HCT116 (cell line): ENCODE data around the gene ZBTB7C.

Source experiments
- CEBPB ChIP-seq: IDR thresholded peaks from 2 replicates; pipeline ENCODE4 v1.6.1; 2012; ENCODE audit warnings: low read depth
- EZH2 ChIP-seq: fragments of 200-600 bp; sonication (generic); IDR thresholded peaks from 2 replicates; pipeline ENCODE4 v1.6.1; 2017; ENCODE audit warnings: antibody characterized with exemption, mixed run types
- EZH2phosphoT487 ChIP-seq: fragments of 200-600 bp; IDR thresholded peaks from 2 replicates; pipeline ENCODE4 v1.6.1; 2018; ENCODE audit warnings: antibody characterized with exemption, borderline replicate concordance
- POLR2A ChIP-seq: IDR thresholded peaks from 2 replicates; pipeline ENCODE4 v1.7.0; 2011; ENCODE audit warnings: borderline replicate concordance; ENCODE audit not compliant: insufficient read depth, insufficient read length; ENCODE audit errors: extremely low read depth
- POLR2AphosphoS5 ChIP-seq: IDR thresholded peaks from 2 replicates; pipeline ENCODE4 v1.6.1; 2011; ENCODE audit warnings: mild to moderate bottlenecking, low read depth, low read length, moderate library complexity
- RAD21 ChIP-seq: IDR thresholded peaks from 2 replicates; pipeline ENCODE4 v1.6.1; 2012; ENCODE audit warnings: low read depth, mild to moderate bottlenecking
- SP1 ChIP-seq: IDR thresholded peaks from 2 replicates; pipeline ENCODE4 v1.6.1; 2012; ENCODE audit warnings: low read depth
- YY1 ChIP-seq: IDR thresholded peaks from 2 replicates; pipeline ENCODE4 v1.6.1; 2011; ENCODE audit warnings: low read length, low read depth, moderate library complexity, mild to moderate bottlenecking; ENCODE audit not compliant: insufficient replicate concordance; ENCODE audit errors: extremely low read depth
- ZNF274 ChIP-seq: fragments of 200-500 bp; sonication (Bioruptor generic); IDR thresholded peaks from 2 replicates; pipeline ENCODE4 v1.6.1; 2014; ENCODE audit warnings: mild to moderate bottlenecking, low read depth, low read length, inconsistent platforms
- TF ChIP-seq, protein P1 (sequence below), 3 experiments: fragments of 200-600 bp in 1 of 3; sonication (generic) in 1 of 3; IDR thresholded peaks in 2 of 3; conservative IDR thresholded peaks in 1 of 3; 2 replicates each; pipeline ENCODE4 v1.5.1; 2012 to 2017; ENCODE audit warnings: low read depth in 2 of 3, low read length in 2 of 3, antibody characterized with exemption in 1 of 3, borderline replicate concordance in 1 of 3, control low read depth in 1 of 3, mild to moderate bottlenecking in 1 of 3, mixed read lengths in 1 of 3, mixed run types in 1 of 3, moderate library complexity in 1 of 3; ENCODE audit not compliant: insufficient read depth in 1 of 3
- TF ChIP-seq, protein P2 (sequence below): IDR thresholded peaks from 2 replicates; pipeline ENCODE4 v1.6.1; 2012
- TF ChIP-seq, protein P3 (sequence below): IDR thresholded peaks from 2 replicates; pipeline ENCODE4 v1.6.1; 2012
- TF ChIP-seq, protein P4 (sequence below): IDR thresholded peaks from 2 replicates; pipeline ENCODE4 v1.6.1; 2012; ENCODE audit warnings: low read depth

DNA sequence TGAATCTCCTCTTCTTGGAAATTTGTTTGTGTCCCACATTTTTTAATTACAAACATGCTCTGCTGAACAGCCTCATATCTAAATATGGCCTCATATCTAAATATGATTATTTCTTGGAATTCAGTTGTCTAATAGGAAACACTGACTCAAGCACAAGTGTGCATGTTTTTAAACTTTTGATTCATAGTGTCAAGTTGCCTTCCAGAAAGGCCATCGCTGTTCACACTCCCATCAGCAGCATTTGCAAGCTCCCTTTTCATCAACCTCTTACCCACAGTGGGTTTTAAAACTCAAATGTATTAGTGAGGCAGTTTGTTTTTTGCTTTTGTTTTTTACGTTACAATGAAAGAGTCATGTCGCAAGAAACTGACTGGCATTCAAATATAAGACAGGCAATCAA is 413.5 kb downstream of the ZBTB7C start:
- TF ChIP-seq, protein P1, sequence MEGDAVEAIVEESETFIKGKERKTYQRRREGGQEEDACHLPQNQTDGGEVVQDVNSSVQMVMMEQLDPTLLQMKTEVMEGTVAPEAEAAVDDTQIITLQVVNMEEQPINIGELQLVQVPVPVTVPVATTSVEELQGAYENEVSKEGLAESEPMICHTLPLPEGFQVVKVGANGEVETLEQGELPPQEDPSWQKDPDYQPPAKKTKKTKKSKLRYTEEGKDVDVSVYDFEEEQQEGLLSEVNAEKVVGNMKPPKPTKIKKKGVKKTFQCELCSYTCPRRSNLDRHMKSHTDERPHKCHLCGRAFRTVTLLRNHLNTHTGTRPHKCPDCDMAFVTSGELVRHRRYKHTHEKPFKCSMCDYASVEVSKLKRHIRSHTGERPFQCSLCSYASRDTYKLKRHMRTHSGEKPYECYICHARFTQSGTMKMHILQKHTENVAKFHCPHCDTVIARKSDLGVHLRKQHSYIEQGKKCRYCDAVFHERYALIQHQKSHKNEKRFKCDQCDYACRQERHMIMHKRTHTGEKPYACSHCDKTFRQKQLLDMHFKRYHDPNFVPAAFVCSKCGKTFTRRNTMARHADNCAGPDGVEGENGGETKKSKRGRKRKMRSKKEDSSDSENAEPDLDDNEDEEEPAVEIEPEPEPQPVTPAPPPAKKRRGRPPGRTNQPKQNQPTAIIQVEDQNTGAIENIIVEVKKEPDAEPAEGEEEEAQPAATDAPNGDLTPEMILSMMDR (IDR thresholded peaks at IDR 0.05 in 2 of 3, conservative IDR thresholded peaks at IDR 0.05 in 1 of 3; ENCODE audit: borderline replicate concordance in 1 of 3, insufficient read depth in 1 of 3, low read depth in 2 of 3, low read length in 2 of 3), result no peak
- no peak for TF ChIP-seq EZH2
- no peak for TF ChIP-seq POLR2AphosphoS5
- TF ChIP-seq CEBPB, result no peak
- TF ChIP-seq ZNF274, result no peak
- no peak for TF ChIP-seq YY1
- no peak for TF ChIP-seq EZH2phosphoT487
- TF ChIP-seq, protein P2, sequence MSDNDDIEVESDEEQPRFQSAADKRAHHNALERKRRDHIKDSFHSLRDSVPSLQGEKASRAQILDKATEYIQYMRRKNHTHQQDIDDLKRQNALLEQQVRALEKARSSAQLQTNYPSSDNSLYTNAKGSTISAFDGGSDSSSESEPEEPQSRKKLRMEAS, result no peak
- TF ChIP-seq SP1, result no peak
- TF ChIP-seq RAD21, result no peak
- TF ChIP-seq, protein P3, sequence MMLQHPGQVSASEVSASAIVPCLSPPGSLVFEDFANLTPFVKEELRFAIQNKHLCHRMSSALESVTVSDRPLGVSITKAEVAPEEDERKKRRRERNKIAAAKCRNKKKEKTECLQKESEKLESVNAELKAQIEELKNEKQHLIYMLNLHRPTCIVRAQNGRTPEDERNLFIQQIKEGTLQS, result no peak
- TF ChIP-seq, protein P4, sequence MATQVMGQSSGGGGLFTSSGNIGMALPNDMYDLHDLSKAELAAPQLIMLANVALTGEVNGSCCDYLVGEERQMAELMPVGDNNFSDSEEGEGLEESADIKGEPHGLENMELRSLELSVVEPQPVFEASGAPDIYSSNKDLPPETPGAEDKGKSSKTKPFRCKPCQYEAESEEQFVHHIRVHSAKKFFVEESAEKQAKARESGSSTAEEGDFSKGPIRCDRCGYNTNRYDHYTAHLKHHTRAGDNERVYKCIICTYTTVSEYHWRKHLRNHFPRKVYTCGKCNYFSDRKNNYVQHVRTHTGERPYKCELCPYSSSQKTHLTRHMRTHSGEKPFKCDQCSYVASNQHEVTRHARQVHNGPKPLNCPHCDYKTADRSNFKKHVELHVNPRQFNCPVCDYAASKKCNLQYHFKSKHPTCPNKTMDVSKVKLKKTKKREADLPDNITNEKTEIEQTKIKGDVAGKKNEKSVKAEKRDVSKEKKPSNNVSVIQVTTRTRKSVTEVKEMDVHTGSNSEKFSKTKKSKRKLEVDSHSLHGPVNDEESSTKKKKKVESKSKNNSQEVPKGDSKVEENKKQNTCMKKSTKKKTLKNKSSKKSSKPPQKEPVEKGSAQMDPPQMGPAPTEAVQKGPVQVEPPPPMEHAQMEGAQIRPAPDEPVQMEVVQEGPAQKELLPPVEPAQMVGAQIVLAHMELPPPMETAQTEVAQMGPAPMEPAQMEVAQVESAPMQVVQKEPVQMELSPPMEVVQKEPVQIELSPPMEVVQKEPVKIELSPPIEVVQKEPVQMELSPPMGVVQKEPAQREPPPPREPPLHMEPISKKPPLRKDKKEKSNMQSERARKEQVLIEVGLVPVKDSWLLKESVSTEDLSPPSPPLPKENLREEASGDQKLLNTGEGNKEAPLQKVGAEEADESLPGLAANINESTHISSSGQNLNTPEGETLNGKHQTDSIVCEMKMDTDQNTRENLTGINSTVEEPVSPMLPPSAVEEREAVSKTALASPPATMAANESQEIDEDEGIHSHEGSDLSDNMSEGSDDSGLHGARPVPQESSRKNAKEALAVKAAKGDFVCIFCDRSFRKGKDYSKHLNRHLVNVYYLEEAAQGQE, result no peak
- no peak for TF ChIP-seq POLR2A
